NCI-H82 treated with DMSO at 0.1 percent for 48 hours (cell line): ENCODE data around the gene PEX10.

Experiments
- DNase-seq: peaks from one replicate; lab custom pipeline; 2025; ENCODE audit not compliant: unreplicated experiment; lab: John Stamatoyannopoulos, UW

Gene PEX10

GRCh38 chr1:2389644-2390043 lies 22.7 kb downstream of the PEX10 start:
- no peak for DNase-seq

DNA sequence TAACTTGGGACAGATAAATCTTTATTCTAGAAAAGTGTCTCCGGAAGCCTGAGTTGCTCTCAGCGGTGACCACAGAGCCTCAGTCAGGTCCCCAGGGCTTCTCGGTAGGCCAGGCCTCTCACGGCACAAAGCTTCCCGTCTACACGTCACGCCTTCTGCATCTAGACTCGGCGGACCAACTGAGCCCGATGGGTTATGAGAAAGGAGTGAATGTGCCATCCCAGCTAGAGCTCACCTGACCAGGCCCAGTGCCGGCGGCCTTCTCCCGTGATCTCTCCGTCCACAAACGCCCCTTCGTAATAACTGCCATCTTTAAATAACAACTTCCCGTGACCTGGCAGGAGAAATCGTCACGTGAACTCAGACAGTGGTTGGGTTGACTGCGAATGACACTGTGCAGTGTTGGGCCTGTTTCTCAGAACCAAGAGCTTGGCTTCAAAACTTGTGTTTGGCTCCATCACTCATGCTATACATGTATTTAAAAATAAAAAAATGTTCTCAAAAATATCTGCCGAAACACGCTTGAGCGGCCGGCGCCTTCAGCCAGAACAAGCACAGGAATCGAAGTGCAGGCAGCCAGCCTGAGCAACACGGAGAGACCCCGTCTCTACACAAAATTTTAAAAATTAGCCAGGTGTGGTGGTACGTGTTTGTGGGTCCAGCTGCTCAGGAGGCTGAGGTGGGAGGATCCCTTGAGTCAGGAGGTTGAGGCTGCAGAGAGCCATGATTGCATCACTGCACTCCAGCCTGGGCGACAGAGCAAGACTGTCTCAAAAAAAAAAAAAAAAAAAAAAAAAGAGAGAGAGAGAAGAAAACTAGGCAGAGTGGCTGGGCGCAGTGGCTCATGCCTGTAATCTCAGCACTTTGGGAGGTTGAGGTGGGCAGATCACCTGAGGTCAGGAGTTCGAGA lies 24.1 kb downstream of the PEX10 start:
- DNase-seq = no peak

DNA sequence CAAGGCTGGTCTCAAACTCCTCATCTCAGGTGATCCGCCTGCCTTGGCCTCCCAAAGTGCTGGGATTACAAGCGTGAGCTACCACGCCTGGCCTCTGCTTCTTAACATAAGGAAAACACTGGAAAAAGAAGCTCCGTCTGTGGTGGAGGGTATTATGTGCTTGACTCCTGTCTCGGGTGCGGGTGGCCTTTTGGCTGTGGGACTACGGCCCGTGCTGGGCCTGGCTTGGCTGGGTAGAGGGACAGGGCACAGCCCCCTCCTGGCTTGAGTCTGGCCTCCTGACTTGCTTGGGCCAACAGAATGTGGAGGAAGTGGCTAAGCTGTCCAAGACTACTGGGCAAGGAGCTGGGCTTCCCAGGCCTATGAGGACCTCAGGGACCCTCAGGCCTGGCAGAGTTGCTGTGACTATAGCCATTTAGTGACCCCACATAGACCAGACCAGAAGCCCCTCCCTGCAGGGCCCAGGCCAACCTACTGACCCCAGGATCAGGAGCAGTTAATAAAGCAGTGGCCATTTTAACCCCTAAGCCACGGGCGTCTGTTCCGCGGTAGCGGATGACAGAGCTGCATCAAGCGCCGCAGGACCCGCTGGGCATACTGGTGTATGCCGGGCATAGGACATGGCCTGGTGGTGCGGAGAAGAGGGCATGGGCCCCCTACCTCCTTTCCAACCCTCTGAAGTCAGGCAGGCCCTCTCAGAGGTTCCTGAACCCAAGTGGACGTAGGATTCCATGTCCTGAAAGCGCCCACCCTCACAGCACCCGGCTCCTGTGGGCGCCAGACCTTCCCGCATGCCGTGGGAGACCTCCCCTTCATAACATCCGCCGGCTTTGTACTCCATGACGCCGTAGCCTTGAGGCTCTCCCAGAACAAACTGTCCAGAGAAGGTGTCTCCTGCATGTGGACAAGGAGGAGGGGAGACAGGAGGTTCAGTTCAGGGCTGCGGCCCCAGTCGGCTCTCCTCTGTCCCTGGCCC lies 25.4 kb downstream of the PEX10 start:
- no peak for DNase-seq

DNA sequence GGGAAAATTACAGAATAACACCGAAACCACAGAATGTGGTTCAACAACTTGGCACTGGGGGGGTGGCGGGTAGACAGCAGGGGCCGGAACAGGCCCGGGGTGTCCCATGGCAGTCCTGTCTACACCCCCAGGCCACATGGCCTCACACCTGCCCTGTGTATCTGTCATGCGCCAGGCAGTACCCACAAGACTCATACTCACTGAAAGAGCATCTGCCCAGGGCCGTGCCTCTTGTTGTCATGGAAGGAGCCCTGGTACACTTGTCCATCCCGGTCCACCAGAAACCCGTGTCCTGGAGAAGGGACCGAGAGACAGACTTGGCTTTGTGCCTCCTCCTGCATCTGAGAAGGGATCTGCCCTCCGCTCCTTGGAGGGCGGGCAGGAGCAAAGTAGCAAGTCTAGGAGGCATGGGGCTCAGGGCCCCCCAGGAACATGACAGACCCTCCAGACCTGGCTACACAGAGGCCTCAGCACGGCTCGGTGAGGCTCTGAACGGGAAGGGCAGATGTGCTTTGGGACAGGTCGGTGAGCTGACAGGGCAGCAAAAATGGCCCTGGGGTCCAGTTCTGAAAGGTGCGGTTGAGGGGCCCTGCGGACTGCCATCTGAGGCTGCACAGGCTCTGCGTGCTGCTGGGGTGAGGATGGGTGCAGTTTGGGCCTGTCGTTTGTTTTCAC lies 26.6 kb downstream of the PEX10 start:
- no peak for DNase-seq

DNA sequence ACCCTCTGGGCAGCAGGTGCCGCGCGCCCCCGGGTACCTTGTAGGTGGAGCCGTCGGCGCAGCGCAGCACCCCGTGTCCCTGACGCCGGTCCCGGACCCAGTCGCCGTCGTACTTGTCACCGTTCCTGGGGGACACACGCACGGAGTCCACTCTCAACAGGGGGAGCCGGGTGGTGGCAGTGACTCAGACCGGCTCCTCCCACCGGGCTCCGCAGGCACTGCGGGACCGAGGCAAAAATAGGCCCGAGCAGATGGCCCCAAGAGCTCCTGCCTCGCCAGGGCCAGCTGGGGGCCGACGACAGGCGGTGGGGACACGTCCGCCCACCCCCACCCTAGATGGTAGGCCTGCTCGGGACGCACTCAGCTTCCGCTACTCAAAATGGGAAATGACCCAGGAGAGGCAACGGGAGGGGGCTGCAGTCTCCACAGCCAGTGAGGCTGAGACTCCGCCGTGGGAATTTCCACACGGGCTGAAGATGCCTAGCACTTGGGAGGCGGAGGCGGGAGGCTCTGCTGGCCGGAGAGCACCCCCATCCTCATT lies 27.4 kb downstream of the PEX10 start:
- no peak for DNase-seq

DNA sequence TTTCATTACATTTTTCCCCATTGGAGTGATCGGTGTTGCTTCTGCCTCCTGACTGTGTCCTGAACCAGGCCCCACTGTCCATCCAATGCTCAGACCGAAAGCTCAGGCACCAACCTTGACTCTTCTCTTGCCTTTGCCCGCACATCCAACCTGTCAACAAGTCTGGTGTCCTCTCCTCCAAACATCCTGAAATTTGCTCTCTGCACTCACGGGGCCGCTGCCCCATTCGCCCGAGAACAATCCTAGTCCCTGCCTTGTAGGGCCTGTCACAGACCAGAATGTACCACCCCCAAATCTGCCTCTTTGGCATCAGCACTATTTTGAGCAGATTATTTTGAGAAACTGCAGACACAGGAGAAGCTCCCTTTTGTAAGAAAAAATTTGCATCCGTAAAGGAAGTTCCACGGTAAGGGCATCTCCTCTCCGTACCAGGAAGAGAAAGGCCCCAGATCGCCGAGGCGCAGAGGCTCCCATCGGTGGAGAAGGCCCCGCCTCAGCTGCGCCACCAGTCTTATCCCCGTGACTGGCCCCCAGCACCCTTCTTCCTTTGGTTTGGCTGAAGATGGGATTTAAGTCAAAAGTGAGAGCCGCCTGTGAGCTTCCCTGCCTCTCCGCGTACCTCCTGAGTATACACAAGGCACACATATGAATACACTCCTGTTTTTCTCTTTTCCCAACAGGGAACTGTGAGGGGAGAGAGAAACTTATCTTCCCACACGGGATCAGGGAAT lies 28.1 kb downstream of the PEX10 start:
- DNase-seq = no peak

DNA sequence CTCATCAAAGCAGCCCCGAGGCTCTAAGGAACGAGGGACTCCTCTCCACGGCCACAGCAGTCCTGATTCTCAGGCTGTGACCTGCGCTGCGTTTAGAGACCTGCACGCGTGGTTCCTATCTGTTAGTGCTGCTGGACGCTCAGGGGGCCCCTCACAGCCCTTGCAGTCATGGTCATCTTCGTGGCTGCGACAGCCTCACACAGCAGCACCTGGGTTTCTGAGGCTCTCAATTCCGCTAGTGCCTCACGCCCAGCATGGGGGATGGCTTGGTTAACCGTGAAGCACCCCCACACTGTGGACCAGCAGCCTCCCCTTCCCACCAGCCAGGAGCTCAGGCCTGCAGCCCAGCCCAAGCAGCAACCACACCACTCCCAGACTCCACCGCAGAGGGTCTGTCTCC lies 28.8 kb downstream of the PEX10 start:
- no peak for DNase-seq

DNA sequence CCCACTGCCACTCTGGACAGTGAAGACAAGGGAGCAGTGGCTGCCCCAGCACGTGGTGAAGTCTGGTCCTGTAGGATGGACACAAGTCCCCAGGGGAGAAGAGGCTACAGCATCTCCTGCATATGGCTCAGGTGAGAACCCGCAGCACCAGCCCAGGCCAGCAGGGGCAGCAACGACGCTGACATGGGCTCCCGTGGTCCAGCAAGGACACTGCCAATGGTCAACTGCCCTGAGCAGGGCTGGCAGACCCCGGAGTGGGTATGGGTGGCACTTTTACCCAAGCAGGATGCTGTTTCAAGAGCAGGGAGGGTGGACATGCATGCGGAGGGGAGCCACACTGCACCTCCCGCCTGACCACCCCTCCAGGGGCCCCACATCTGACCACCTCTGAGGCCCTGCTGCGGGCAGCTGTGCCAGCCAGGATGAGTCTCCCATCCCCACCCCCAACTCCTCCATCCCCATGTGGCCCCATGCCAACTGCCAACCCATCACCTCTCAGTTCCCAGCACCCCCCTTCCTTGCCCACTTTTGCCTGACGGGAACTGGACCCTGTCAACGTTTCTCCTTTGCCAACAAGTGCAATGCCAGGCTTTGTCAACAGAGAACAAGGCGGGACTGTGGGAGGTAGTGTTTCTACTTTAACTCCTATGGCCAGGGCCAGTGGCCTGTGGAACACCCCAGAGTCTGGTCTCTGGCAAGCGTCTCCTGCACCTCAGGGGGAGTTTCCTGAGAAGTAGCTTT lies 29.6 kb downstream of the PEX10 start:
- DNase-seq = no peak

DNA sequence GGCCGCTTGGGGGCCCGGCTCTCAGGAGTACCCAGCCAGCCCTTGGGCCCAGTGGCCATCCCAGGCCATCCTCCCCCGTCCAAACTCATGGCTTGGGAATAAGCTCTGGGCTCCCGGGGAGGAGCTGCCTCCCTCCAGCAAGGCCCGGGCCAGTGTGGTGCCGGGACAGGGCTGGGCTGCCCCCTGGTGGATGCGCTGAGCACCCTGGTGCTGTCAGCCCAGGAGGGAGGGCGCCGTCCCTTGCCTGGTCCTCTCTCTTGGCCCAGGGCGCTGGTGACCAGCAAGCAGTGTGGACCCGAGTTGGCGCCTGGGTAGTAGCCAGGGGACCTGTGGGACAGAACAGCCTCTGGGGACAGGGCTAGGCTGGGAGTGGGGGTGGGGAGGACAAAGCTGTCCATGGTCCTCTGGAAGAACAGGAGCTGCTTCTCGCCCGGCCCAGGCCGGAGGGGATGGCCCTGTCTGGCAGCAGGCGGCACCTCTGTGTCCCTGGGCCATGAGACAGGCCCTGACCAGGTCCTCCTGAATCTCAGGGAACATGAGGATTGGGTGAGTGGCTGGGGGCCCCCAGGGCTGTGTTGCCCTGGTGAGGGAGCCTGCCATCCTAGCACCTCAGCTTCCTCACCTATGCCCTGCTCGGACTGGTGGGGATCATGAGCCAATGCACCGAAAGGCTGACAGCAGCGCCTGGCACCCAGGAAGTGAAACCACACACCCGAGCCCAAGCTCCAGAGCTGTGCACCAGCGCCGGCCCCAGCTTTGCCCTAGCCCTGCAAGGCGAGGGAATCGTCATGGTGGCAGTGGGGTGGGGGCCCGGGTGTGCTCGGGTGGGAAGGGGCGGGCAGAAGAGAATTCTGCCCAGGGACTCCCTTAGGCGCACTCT lies 30.4 kb downstream of the PEX10 start:
- DNase-seq = no peak

GRCh38 chr1:2380816-2381591 lies 31.4 kb downstream of the PEX10 start:
- DNase-seq = no peak

- no peak for DNase-seq
These were observed 32.5 kb downstream of the PEX10 start for GRCh38 chr1:2379733-2380404.

- DNase-seq = no peak
These were observed 33.2 kb downstream of the PEX10 start for GRCh38 chr1:2378956-2379732.

GRCh38 chr1:2378441-2378851 lies 33.9 kb downstream of the PEX10 start:
- DNase-seq = no peak

DNA sequence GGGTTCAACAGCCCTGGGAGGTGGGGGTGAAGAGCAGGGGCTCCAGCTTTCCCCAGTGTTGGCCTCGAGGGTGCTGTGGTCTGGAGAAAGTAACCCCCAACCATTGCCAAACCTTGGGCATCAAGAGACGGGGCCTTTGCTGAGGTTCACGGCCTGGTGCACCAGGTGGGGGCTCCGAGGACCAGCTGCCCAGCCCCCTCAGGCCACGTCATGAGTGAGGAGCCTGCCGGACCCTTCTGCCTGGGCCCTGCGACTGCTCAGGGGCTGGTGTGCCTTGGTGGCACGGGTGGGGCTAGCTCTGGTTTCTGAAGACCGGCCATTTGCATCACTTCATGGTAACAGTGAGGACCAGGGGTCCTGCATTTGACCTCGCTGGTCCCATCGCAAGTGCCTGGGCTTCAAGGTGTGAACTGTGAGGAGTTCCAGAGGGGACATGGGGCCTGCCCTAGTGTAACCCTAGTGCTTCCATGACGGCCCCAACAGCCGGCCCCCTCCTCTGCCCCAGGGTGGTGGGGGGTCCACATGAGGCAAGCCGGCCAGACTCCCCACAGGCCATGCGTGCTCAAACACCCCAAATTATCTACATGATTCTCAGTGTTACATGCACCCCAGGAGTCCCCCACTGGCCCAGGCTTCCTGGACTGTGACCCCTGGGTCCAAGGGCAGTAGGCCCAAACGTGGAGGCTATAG lies 34.5 kb downstream of the PEX10 start:
- DNase-seq = no peak

DNA sequence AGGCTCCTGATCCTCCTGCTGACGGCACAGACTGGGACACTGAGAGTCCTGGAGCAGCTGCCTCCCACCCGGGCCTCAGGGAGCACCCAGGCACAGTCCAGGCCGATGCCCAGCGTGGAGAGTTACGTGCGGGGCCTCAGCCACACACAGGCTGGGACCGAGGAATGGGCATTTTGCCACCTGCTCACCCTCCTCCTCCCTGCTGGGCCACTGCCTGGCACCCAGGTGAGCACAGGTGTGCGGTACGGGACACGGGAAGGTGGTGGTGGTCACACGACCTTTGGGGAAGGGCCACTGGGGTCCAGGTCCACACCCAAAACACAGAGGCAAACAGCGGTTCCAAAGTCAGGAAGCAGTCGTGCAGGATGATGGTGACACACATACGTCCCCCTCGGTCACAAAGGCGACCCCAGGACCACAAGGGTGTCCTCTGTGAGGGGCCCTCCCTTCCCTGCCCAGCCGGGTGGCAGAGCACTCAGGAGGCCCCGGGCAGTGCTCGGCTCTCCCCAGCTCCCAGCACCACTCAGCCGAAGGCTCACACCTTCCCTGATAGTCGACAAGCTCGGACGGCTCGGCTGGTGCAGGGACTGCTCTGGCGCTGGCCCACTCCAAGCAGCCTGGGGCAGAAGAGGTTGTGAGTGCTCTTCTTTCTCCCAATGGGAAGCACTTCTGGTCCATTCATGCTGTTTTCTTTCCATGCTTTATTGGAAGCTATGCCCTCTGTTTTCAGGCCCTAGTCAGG lies 35.3 kb downstream of the PEX10 start:
- DNase-seq = no peak
